Muscle layer of duodenum (tissue), 2 donors: ENCODE data around the gene QRICH2.
"Not testable (repeated sequence)": the region's sequence is repeated elsewhere in the genome, so short reads cannot be mapped to it uniquely, and the experiment has no call there.

Experiments used
- H3K27ac ChIP-seq: one replicate; pipeline ENCODE4 v1.7.0; 2013; ENCODE audit warnings: mild to moderate bottlenecking, low read length
- H3K27me3 ChIP-seq: one replicate; pipeline ENCODE4 v1.7.0; 2013; ENCODE audit warnings: low read depth, mild to moderate bottlenecking, control low read depth, low read length
- H3K36me3 ChIP-seq, 2 donors: one replicate each; pipeline ENCODE4 v1.7.0; 2013; ENCODE audit warnings: low read length in 2 of 2, control low read depth in 1 of 2, mild to moderate bottlenecking in 1 of 2; ENCODE audit not compliant: insufficient read depth in 2 of 2, control insufficient read depth in 1 of 2
- H3K4me1 ChIP-seq, 2 donors: one replicate each; pipeline ENCODE4 v1.7.0; 2013; ENCODE audit warnings: low read length in 2 of 2, mild to moderate bottlenecking in 2 of 2, control low read depth in 1 of 2, moderate library complexity in 1 of 2; ENCODE audit not compliant: insufficient read depth in 2 of 2, control insufficient read depth in 1 of 2
- H3K4me3 ChIP-seq, 2 donors: one replicate each; pipeline ENCODE4 v1.7.0; 2013; ENCODE audit warnings: low read length in 2 of 2, low read depth in 1 of 2, mild to moderate bottlenecking in 1 of 2
- H3K9me3 ChIP-seq, 2 donors: one replicate each; pipeline ENCODE4 v1.7.0; 2013; ENCODE audit warnings: low read length in 2 of 2, control low read depth in 1 of 2, mild to moderate bottlenecking in 1 of 2; ENCODE audit not compliant: control insufficient read depth in 1 of 2
- donor health status: healthy.

Gene QRICH2

GRCh38 chr17:76326306-76326705, 18.2 kb upstream of the QRICH2 start:
- H3K4me1 ChIP-seq = no peaks in the 10 kb centered on the region
- peaks cover 9 to 34% of the 10 kb centered on the region in 2 donors for H3K36me3 ChIP-seq
- no peak overlapping the region for H3K4me3 ChIP-seq
- no peaks in the 10 kb centered on the region for H3K27me3 ChIP-seq
- no peaks in the 10 kb centered on the region for H3K9me3 ChIP-seq
- no peak overlapping the region for H3K27ac ChIP-seq

GRCh38 chr17:76318586-76318985, 10.5 kb upstream of the QRICH2 start:
- no peak overlapping the region for H3K4me3 ChIP-seq
- no peaks in the 10 kb centered on the region for H3K9me3 ChIP-seq
- no peaks in the 10 kb centered on the region for H3K27me3 ChIP-seq
- H3K4me1 ChIP-seq = no peaks in the 10 kb centered on the region
- peaks cover 9 to 23% of the 10 kb centered on the region in 2 donors for H3K36me3 ChIP-seq
- no peak overlapping the region for H3K27ac ChIP-seq

GRCh38 chr17:76317535-76317934, 9.5 kb upstream of the QRICH2 start:
- Histone ChIP-seq H3K27me3 (no peaks in the 10 kb centered on the region), H3K36me3 (peaks cover 19 to 34% of the 10 kb centered on the region in 2 donors), H3K4me3 (no peak overlapping the region), H3K9me3 (no peaks in the 10 kb centered on the region), H3K27ac (no peak overlapping the region), H3K4me1 (no peaks in the 10 kb centered on the region)

- no peaks in the 10 kb centered on the region for H3K4me1 ChIP-seq
- H3K9me3 ChIP-seq = no peaks in the 10 kb centered on the region
- H3K27me3 ChIP-seq = no peaks in the 10 kb centered on the region
- H3K36me3 ChIP-seq = peaks cover 33 to 44% of the 10 kb centered on the region in 2 donors
- H3K27ac ChIP-seq = no peak overlapping the region
- no peak overlapping the region for H3K4me3 ChIP-seq
Observed at GRCh38 chr17:76314392-76315227, 6.5 kb upstream of the QRICH2 start.

- Histone ChIP-seq H3K27ac (no peak overlapping the region), H3K4me1 (no peaks in the 10 kb centered on the region), H3K27me3 (no peaks in the 10 kb centered on the region), H3K4me3 (no peak overlapping the region), H3K9me3 (no peaks in the 10 kb centered on the region), H3K36me3 (peaks cover 31 to 39% of the 10 kb centered on the region in 2 donors)
Observed at GRCh38 chr17:76312735-76313134, 4.7 kb upstream of the QRICH2 start.

- Histone ChIP-seq H3K27me3 (no peaks in the 10 kb centered on the region), H3K4me1 (no peaks in the 10 kb centered on the region), H3K4me3 (no peak overlapping the region), H3K9me3 (no peaks in the 10 kb centered on the region), H3K36me3 (peaks cover 27 to 38% of the 10 kb centered on the region in 2 donors), H3K27ac (no peak overlapping the region)
Observed at GRCh38 chr17:76309461-76309860, 1.4 kb upstream of the QRICH2 start.

- Histone ChIP-seq H3K4me3 (no peak overlapping the region), H3K9me3 (no peaks in the 10 kb centered on the region), H3K27me3 (no peaks in the 10 kb centered on the region), H3K27ac (no peak overlapping the region), H3K36me3 (peaks cover 13 to 25% of the 10 kb centered on the region in 2 donors), H3K4me1 (no peaks in the 10 kb centered on the region)
Observed at GRCh38 chr17:76307299-76307965, 644 bp downstream of the QRICH2 start.

GRCh38 chr17:76305135-76305454, 3.0 kb downstream of the QRICH2 start:
- not testable (repeated sequence) for H3K4me3 ChIP-seq, H3K4me1 ChIP-seq, H3K27ac ChIP-seq, H3K27me3 ChIP-seq, H3K9me3 ChIP-seq
- peaks cover 0 to 12% of the 10 kb centered on the region in 2 donors for H3K36me3 ChIP-seq

GRCh38 chr17:76304226-76305134, 3.6 kb downstream of the QRICH2 start:
- Histone ChIP-seq H3K36me3 (peaks cover 0 to 12% of the 10 kb centered on the region in 2 donors), H3K27me3 (no peaks in the 10 kb centered on the region), H3K4me3 (no peak overlapping the region), H3K9me3 (no peaks in the 10 kb centered on the region), H3K4me1 (no peaks in the 10 kb centered on the region), H3K27ac (no peak overlapping the region)

GRCh38 chr17:76297436-76297835, 10.6 kb downstream of the QRICH2 start:
- Histone ChIP-seq H3K27me3 (no peaks in the 10 kb centered on the region), H3K4me3 (no peak overlapping the region), H3K27ac (no peak overlapping the region), H3K36me3 (peaks cover 4 to 5% of the 10 kb centered on the region in 2 donors), H3K9me3 (no peaks in the 10 kb centered on the region), H3K4me1 (no peaks in the 10 kb centered on the region)

GRCh38 chr17:76296889-76297288, 11.2 kb downstream of the QRICH2 start:
- Histone ChIP-seq H3K4me3 (no peak overlapping the region), H3K36me3 (peaks cover 4 to 5% of the 10 kb centered on the region in 2 donors), H3K27ac (no peak overlapping the region), H3K27me3 (no peaks in the 10 kb centered on the region), H3K4me1 (no peaks in the 10 kb centered on the region), H3K9me3 (no peaks in the 10 kb centered on the region)
